Effector CD8-positive, alpha-beta T cell (primary cell): ENCODE results near the gene SRP68.

ENCODE experiments used
- DNase-seq: peaks from one replicate; lab custom pipeline; 2025; lab: John Stamatoyannopoulos, UW
- total RNA-seq, 4 experiments: gene quantifications; one replicate each; lab custom pipeline; 2026; lab: John Stamatoyannopoulos, UW

SRP68 gene
- 46.3 to 73.9 (median 47.9) reads per million in 4 experiments for total RNA-seq

DNA sequence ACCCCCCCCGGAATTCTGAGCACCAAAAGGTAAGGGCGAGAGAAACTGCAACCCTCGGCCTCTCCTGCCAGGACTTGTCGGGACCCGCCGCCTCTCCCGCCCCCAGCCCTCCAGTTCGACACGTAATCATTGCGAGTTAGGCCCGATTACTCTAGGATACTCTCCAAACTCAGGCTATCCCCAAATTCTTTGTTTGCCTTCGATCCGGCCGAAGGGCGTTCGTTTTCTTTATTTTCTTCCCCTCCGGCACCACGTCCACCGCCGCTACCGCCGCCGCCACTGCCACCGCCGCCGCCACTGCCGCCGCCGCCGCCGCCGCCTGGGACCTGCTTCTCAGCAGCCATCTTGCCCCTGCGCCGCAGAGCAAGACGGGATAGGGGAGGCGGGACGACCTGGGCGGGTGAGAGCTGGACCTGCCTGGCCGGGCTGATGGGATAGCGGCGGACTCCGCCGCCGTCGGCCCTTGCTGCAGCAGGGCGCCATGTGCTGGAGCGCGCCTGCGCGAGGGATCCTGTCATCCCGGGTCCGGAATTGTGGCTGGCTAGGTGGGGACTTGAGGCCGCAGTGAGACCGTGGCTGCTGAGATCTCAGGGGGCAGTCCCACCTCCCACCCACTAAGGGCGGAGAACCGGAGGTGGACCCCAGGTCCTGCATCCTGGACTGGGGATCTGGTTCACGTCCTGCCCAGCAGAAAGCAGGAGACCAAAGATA lies at the start of gene SRP68:
SRP68 (minus strand) TSS at position 370 of the 711 bp plus-strand sequence; CDS start at position 344, 26 bp downstream.
- peak; percentile 62 for DNase-seq

DNA sequence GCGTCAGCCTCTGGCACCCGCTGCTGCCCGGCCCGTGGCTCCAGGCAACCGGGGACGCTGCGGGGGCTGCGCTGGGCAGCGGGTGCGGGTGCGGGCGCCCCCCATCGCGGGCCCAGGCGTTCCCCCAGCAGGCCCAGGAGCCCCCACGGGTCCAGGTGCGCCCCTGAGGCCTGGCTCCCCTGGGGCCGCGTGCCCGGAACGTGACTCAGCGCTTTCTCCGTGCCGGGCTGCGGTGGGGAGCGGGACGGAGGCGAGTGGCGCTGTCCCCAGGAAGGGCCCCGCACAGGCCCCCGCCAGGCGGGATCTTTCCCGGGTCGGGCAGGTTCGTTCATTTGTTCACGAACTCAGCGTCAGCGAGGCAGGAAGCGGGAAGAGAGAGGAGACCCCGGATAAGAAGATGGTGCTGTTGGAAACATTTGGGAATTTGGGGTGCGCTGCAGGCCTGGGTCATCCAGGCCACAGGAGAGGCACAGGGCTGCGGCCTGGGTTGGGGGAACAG lies 49.7 kb upstream of the SRP68 start:
- no peak for DNase-seq

DNA sequence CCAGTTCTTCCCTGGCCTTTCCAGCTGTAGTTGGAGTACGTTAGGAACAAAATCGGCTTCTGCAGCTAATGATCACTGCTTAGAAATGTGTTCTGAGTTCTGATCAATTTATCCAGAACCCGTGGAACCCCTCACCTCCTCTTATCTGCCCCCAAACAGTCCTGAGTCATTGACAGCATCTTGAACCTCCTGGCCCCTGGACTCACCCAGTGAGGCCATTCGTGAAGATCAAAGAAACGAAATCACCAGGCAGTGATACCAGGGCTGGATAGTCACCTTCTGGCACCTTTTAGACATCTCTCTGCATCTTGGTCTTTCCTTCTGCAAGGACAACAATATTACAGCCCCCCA lies 48.3 kb upstream of the SRP68 start:
- DNase-seq: no peak

DNA sequence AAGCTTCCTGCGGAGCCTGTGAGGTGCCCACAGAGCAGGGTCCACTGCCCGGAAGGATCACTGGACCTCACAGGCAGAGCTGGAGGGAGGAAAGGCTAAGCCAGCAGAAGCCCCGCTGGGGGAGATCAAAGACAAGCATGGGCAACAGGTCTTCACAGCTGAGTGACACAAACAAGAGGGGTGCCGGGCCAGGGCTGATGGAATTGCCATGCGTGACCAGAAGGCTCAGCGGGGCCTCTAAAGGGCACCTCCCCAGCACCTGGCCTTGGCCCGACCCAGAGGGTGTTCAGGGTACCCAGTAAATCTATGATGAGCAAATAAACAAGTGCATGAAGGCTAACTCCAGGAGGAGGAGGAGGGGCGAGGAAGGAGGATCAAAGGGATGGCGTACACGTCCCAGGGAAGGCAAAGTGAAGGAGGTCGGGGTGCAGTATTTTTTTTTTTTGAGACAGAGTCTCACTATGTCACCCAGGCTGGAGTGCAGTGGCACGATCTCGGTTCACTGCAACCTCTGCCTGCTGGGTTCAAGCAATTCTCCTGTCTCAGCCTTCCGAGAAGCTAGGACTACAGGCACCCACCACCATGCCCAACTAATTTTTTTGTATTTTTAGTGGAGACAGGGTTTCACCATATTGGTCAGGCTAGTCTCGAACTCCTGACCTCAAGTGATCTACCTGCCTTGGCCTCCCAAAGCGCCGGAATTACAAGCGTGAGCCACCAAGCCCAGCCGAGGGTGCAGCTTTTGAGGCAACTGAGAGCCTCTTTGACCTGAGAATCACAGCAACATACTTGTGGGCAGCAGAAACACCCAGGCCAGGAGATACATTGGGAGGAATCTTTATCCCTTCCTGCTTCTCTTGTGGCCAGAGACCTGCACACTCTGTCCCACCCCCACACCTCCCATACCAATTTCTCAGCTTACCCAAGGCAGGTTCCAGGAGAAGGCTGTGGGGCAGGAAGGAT lies 47.4 kb upstream of the SRP68 start:
- no peak for DNase-seq

GRCh38 chr17:76115138-76115754 lies 42.9 kb upstream of the SRP68 start:
- DNase-seq: no peak

GRCh38 chr17:76111956-76112355 lies 39.6 kb upstream of the SRP68 start:
- DNase-seq: no peak

DNA sequence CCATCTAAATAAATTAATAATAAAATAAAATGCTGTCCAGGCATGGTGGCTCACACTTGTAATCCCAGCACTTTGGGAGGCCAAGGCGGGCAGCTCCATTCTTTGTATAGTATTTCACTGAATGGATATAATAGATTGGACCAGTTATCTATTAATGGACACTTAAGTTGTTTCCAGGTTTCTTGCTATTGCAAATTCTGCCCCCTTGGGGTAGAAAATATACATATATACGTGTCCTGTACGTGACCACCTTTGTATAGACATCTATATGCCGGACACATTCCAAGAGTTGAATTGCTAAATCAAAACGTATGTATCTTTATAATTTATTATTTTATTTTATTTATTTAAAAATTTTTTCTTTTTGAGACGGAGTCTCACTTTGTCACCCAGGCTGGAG lies 35.2 kb upstream of the SRP68 start:
- no peak for DNase-seq

GRCh38 chr17:76106703-76107102 lies 34.4 kb upstream of the SRP68 start:
- DNase-seq: no peak

DNA sequence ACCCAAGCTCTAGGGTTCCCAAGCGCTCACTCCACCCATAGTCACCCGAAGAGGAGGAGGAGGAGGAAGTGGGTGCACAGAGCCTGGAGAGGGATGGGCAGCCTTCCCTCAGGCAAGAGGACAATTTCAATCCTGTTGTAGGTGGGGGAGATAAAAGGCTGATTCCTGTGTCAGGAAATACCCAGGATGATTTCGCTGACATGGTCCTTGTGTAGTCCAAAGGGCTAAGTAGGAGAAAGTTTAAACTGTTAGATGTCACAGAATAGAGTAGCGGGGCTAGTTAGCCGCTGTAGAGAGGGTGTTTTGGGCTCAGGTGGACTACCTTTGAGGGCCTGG lies 32.5 kb upstream of the SRP68 start:
- no peak for DNase-seq

DNA sequence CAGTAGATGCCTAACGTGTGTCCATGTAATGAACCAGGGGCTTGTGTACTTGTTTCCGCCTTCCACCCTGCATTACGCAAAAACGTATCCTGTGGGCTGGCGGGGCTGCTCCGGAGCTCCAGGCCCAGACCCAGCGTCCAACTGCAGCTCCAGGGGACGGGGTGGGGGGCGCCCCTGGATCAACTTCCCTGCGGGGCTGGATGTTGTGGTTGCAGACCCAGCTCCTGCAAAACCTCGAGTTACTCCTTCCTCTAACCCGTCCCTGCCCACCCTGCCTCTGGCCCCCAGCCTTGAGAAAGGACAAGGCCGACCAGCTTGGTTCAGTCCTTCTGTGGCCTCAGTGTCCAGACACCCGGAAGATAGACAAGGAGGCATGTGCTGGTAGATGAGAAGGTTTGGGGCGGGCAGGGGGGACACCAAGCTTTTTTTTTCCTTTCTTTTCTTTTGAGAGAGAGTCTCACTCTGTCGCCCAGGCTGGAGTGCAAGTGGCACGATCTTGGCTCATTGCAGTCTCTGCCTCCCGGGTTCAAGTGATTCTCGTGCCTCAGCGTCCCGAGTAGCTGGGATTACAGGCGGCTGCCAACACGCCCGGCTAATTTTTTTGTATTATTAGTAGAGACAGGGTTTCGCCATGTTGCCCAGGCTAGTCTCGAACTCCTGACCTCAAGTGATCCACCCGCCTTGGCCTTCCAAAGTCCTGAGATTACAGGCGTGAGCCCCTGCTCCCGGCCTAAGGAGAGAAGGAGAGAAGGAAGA lies 32.0 kb upstream of the SRP68 start:
- no peak for DNase-seq

GRCh38 chr17:76103274-76104139 lies 31.2 kb upstream of the SRP68 start, which contains the start of gene EXOC7:
Gene EXOC7, minus strand, starts transcription at chr17:76103787. Its CDS starts 95 bp downstream, at chr17:76103692.
- DNase-seq: peak; percentile 90

- DNase-seq: no peak
Observed at GRCh38 chr17:76102944-76103273, 30.6 kb upstream of the SRP68 start.

GRCh38 chr17:76097716-76098295 lies 25.5 kb upstream of the SRP68 start:
- no peak for DNase-seq

DNA sequence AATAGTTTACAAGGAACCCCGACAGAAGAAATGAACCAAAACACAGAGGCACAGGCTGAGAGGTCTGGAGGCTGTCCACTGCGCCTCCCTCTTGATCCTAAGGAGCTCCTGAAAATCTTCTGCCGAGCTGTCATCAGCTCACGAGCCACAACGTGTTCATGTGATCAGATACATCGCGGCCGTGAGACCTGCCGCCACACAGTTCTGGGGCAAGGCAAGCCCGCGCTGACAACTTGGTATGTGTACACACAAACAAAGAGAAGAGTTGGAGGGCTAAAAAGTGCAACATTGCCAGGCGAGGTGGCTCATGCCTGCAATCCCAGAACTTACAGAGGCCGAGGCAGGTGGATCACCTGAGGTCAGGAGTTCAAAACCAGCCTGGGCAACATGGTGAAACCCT lies 23.6 kb upstream of the SRP68 start:
- DNase-seq: no peak

DNA sequence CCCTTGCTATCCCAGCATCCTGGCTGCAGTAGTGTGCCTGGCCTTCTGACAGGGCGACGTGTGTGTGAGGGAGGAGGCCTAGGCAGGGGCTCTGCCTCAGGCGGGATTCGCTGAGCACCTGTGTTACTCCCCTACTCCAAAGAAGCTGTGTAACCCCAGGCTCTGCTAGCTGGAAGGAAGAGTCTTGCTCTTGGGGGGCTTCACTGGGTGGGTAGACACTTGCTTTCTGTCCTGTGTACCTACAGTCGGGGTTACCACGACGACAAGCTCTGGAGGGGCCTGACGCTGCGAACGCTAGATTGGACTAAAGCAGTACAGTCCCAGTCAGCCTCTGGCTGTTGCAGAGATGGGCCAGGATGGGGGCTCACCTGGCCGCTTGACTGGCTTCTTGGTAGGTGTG lies 21.7 kb upstream of the SRP68 start:
- DNase-seq: no peak

DNA sequence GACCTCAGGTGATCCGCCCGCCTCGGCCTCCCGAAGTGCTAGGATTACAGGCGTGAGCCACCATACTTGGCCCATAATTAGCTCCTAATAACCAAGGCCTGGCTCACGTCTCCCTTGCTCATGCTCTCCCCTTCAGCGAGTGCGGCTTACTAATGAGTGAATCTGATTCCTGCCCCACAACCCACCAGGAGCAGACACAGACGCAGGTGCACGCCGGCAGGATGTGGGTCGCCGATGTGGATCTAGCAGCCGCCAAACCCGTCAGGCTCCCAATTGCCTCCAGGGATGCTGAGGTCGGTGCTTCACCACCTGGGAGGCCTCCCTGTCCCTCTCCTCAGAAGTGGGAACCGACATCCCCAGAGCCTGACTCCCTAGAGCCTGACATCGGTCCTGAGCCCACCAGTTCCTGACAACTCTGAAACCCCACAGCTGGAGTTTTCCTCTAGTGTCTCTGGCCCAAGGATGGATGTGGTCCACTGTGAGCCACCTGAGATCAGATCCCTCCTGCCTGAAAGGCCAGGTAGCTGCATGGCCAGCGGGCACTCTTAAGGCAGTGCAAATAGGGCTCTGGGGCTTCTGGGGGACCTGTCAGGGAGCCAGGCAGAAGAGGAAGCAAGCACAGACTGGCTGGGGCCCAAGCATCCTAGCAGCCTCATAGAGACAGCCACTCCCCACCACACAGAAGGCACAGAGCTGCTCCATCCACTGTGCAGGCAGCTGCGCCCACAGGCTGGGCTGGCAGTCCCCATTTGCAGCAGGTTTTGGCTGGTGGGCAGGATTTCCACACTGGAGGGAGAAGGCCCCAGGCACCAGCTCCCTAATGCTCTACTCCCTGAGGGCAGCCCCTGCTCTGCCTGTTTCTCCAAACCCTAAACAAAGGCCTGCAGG lies 20.5 kb upstream of the SRP68 start:
- DNase-seq: no peak

GRCh38 chr17:76091526-76092286 lies 19.4 kb upstream of the SRP68 start:
- DNase-seq: no peak

- DNase-seq: no peak
Observed at GRCh38 chr17:76090517-76091129, 18.3 kb upstream of the SRP68 start.
